Epithelial cell of esophagus (primary cell): ENCODE results near the gene EEF1B2.
"Not testable (repeated sequence)": the region's sequence is repeated elsewhere in the genome, so short reads cannot be mapped to it uniquely, and the experiment has no call there.

Source experiments
- DNase-seq: peaks from one replicate; pipeline ENCODE4 v3.0.0; 2010; ENCODE audit warnings: low read depth
- H3K4me3 ChIP-seq: 2 replicates; pipeline ENCODE4 v1.5.1; 2011; ENCODE audit warnings: mild to moderate bottlenecking, low read length, control low read depth
- TF ChIP-seq, protein P1 (sequence below): IDR thresholded peaks from 2 replicates; pipeline ENCODE4 v1.5.1; 2011; ENCODE audit warnings: low read depth, mild to moderate bottlenecking, low read length, control low read depth, inconsistent platforms; ENCODE audit not compliant: insufficient read depth; ENCODE audit errors: missing control alignments

EEF1B2 gene

DNA sequence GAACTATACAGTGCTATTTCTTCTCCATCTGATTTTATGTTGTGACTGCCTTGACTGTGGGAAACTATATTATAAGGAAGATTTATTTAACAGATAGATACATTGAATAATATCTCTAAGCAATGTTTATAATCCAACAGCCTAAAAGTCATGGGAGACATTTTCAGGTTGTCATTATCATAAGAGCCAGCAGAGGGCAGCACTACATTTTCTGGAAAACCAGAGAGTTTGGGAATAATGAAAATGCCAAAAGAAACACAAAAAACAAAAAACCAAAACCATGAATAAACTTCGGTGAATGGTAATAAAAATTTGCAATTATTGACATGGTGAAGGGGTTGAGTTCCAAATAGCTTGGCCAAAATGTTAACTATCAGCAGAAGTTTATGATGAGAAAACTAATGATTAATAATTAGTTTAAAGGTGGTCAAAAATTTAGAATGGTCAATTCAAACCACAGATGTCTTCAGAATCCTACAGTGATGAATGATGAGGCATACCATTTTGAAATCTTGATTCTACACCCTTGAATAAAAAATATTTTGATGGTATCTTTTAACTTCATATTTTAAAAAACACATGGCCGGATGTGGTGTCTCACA is 4.7 kb downstream of the EEF1B2 start:
- H3K4me3 ChIP-seq = no peak overlapping the region
- TF ChIP-seq, protein P1, sequence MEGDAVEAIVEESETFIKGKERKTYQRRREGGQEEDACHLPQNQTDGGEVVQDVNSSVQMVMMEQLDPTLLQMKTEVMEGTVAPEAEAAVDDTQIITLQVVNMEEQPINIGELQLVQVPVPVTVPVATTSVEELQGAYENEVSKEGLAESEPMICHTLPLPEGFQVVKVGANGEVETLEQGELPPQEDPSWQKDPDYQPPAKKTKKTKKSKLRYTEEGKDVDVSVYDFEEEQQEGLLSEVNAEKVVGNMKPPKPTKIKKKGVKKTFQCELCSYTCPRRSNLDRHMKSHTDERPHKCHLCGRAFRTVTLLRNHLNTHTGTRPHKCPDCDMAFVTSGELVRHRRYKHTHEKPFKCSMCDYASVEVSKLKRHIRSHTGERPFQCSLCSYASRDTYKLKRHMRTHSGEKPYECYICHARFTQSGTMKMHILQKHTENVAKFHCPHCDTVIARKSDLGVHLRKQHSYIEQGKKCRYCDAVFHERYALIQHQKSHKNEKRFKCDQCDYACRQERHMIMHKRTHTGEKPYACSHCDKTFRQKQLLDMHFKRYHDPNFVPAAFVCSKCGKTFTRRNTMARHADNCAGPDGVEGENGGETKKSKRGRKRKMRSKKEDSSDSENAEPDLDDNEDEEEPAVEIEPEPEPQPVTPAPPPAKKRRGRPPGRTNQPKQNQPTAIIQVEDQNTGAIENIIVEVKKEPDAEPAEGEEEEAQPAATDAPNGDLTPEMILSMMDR = peak; percentile 62
- DNase-seq = peak; percentile 36

DNA sequence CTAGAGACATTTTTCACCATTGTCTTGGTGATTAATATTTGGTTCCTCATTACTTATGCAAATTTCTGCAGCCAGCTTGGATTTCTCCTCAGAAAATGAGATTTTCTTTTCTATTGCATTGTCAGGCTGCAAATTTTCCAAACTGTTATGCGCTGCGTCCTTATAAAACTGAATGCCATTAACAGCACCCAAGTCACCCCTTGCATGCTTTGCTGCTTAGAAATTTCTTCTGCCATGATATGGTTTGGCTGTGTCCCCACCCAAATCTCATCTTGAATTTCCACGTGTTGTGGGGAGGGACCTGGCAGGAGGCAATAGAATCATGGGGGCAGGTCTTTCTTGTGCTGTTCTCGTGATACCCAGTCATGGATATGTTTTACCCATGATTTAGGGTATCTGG is 8.5 kb downstream of the EEF1B2 start:
- not testable (repeated sequence) for DNase-seq, H3K4me3 ChIP-seq

GRCh38 chr2:206171624-206172397 is 12.1 kb downstream of the EEF1B2 start:
- H3K4me3 ChIP-seq, DNase-seq: not testable (repeated sequence)

- H3K4me3 ChIP-seq = no peak overlapping the region
- TF ChIP-seq, protein P1 = no peak
- no peak for DNase-seq
These were observed 13.5 kb downstream of the EEF1B2 start for GRCh38 chr2:206173147-206173546.

- H3K4me3 ChIP-seq = no peak overlapping the region
- TF ChIP-seq, protein P1 = no peak
- DNase-seq = no peak
These were observed 16.4 kb downstream of the EEF1B2 start for GRCh38 chr2:206176121-206176520.

DNA sequence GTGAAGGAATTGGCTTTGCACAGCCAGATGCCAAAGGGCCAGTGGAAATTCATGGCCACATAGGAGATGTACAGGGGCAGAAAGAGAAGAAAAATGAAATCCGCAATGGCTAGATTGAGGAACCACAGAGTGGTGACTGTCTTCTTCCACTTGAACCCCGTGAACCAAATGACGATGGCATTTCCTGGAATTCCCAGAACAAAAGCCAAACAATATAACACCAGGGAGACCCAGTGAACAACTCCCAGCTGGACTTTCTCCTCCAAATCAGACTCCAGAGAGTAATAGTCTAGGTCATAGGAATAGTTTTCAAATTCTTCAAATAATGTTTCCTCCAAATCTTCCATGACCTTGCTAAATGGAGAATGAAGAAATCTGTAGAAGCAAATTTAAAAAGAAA is 17.2 kb downstream of the EEF1B2 start:
- DNase-seq = no peak
- TF ChIP-seq, protein P1 = no peak
- H3K4me3 ChIP-seq = no peak overlapping the region

GRCh38 chr2:206181526-206181925 is 21.8 kb downstream of the EEF1B2 start:
- not testable (repeated sequence) for H3K4me3 ChIP-seq, DNase-seq

- no peak for DNase-seq
- TF ChIP-seq, protein P1 = no peak
- no peak overlapping the region for H3K4me3 ChIP-seq
These were observed 30.0 kb downstream of the EEF1B2 start for GRCh38 chr2:206189691-206190090.
